Measurements from ENCODE around the gene RCAN3.
"Not testable (repeated sequence)": the region's sequence is repeated elsewhere in the genome, so short reads cannot be mapped to it uniquely, and the experiment has no call there.

Gene RCAN3

DNA sequence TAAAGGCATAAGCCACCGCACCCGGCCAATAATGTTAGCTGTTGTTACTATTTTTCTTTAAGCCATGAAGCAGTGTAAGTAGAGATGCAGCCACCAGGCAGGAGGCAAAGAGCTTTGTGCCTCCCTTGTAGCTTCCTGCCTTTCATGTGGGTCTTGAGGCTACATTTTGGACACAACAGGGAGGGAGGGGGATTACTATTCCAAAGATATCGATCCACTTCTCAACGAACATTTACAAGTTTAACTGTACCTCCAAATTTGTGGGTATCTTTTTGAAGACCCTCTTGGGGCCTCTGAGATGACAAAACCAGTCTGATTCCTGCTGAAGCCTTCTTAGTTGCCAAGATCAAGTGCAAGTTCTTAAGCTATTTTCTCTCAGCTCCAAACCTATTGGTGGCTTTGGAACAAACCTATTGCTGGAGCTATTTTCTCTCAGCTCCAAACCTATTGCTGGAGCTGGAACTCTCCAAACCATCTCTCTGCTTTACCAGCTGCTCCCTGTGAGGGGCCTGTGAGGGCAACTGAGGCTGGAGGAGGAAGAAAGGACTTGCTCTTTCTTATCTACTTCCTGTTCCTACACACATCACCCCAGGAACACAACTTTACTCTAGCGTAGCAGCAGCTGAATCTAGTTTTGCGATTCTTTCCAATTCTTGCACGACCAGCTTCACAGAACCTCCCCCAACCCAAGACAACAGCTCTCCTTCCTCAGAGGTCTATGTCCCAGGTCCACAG is 16.1 kb upstream of the RCAN3 start:
- no peak for DNase-seq

DNA sequence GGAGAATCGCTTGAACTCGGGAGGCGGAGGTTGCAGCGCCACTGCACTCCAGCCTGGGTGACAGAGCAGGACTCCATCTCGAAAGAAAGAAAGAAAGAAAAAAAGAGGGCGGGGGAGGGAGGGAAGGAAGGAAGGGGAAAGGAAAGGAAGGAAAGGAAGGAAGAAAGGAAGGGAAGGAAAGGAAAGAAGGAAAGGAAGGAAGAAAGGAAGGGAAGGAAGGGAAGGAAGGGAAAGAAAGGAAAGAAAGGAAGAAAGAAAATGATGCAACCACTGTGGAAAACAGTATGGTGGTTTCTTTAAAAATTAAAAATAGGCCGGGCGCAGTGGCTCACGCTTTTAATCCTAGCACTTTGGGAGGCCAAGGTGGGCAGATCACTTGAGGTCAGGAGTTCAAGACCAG is 15.2 kb upstream of the RCAN3 start:
- no peak for DNase-seq

DNA sequence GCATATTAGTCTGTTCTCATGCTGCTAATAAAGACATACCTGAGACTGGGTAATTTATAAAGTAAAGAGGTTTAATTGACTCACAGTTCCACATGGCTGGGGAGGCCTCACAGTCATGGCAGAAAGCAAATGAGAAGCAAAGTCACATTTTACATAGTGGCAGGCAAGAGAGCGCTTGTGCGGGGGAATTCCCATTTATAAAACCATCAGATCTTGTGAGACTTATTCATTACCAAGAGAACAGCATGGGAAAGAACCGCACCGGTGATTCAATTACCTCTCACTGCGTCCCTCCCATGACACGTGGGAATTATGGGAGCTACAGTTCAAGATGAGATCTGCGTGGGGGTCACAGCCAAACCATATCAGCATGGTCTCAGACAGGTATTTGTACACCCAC is 14.5 kb upstream of the RCAN3 start:
- peak; percentile 39 for DNase-seq

DNA sequence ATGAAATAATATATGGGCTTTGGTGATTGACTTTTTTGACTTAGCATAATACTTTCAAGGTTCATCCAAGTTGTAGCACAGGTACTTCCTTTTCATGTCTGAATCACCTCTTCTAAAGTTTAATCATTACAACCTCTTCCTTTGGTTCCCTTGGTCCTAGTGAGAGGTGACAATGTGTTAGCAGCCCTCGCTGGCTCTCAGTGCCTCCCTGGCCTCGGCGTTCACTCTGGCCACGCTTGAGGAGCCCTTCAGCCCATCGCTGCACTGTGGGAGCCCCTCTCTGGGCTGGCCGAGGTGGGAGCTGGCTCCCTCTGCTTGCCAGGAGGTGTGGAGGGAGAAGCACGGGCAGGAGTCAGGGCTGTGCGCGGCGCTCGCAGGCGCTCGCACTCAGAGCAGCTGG is 13.0 kb upstream of the RCAN3 start:
- DNase-seq, result no peak

DNA sequence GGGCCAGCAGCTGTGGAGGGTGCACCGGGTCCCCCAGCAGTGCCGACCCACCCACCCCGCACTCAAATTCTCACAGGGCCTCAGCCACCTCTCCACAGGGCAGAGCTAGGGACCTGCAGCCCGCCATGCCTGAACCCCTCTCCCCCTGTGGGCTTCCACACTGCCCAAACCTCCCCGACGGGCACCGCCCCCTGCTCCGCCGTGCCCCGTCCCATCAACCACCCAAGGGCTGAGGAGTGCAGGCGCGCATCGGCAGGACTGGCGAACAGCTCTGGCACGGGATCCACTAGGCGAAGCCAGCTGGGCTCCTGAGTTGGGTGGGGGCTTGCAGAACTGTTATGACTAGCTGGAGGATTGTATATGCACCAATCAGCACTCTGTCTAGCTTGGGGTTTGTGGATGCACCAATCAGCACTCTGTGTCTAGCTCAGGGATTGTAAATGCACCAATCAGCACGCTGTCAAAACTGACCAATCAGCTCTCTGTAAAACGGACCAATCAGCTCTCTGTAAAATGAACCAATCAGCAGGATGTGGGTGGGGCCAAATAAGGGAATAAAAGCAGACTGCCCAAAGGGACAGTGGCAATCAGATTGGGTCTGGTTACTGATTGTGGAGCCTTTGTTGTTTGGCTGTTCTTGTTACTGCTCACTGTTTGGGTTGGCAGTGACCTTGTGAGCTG is 12.4 kb upstream of the RCAN3 start:
- DNase-seq, result no peak

DNA sequence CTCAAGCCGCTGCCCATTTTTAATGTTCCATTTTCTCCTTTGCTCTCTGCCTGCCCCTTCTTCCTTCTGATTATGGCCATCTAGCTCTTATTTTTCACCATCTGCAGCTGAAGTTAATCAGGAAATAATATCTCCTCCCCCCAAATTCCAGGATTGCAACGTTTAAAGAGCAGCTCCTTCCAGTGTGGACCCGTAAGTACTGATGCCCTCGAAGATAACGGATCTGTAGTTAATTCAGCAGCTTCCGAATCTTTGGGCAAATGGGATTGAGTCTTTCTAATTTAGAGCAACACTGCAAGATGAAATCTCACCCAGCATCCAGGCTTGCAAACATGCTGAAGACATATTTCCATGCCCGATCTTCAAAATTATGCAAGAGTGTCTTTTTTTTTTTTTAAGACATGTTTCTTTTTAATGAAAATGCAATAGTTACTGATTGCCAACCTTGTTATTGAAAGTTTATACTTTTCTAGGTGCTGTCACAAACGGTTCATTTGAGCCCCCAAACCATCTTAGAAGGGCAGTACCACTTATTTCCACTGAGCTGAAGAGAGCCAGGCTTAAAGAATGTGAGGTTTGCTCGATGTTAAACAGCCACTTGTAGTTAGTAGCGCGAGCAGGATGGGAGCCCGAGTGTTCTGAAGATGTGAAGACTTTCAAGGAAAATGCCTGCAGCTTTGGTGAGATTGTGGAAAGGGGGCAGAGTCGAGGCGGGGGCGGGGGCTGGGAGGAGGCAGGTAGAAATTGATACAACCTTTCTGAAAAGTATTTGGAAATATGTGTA is 10.9 kb upstream of the RCAN3 start:
- DNase-seq, result no peak

DNA sequence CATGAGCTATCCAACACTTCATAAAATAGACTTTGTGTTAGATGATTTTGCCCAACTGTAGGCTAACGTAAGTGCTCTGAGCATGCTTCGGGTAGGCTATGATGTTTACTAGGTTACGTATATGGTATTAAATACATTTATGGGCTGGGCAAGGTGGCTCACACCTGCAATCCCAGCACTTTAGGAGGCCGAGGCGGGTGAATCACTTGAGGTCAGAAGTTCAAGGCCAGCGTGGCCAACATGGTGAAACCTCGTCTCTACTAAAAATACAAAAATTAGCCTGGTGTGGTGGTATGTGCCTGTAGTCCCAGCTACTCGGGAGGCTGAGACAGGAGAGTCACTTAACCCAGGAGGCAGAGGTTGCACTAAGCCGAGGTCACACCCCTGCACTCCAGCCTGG is 9.7 kb upstream of the RCAN3 start:
- not testable (repeated sequence) for DNase-seq

DNA sequence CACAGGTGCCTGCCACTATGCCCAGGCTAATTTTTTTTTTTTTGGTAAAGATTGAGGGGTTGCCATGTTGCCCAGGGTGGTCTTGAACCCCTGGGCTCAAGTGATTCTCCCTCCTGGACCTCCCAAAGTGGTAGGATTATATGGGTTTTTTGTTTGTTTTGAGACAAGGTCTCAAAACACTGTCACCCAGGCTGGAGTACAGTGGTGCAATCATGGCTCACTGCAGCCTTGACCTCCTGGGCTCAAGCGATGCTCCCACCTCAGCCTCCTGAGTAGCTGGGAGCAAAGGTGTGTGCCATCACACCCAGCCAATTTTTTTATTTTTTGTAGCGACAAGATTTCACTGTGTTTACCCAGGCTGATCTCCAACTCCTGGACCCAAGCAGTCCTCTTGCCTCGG is 8.9 kb upstream of the RCAN3 start:
- no peak for DNase-seq

DNA sequence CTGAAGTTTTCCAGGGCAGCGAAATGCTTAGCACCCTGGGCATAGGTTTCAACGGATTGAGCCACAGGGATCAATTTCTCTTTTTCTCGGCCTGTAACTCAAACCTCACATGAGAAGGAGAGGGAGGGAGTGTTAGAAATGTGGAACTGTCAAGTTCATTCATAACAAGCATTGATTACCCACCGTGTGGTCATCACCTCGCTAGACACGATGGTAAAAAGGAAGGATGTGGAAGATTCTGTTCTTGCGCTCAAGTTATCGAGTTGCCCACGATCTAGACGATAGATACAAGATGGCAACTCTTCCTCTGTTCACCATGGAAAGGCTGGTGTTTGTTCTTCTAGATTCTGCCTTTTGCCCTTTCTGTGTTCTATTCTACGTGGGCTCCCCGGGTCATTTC is 4.0 kb upstream of the RCAN3 start:
- DNase-seq, result no peak

DNA sequence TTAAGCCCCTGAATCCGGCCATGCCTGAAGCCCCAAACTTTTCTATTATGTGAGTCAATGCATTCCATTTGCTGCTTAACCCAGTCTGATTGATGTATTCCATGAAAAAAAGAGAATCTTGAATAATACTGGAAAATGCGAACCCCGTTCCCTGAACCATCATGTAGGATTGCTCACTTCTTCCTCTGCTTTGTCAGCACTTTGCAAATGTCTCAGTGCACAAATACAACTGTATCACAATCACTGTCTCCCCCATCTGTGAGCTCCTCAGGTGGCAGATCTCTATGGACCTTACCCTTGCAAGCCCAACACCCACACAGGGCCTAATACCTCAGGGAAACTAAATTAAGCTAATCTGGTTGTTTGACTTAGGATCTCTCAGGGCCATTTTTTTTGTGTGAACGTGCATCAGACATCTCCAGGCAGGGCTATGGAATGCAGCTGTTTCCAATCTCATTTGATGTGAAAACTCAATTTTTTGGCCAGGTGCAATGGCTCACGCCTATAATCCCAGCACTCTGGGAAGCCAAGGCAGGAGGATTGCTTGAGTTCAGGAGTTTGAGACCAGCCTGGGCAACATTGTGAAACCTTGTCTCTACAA is 2.1 kb upstream of the RCAN3 start:
- no peak for DNase-seq

DNA sequence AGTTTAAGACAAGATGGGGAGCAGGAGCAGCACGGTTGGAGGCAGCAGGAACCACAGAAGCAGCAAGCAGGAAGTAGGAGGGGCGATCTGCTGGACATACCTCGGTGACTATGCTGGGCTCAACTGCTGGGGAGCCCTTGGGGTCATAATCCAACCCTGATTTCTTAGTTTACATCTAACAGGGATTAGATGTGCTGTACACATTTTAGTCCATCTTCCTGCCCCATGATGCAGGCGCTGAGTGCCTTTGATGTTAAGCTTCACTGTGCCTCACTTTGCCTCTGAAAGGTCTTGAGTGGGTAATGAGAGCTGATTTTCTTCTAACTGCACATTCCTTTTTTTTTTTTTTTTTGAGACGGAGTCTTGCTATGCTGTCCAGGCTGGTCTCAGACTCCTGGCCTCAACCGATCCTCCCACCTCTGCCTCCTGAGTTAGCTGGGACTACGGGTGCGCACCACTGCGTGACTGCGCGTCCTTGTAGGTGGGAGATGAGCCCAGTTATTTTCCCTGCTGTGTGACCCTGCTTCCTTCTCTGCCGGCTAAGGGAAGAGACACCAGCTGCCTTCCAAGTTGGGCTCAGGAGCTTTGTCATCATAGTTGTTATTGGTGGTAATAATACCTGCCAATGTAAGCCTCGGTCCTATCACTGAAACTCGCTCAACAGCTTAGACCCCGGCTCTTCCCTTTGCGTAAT is 1.1 kb upstream of the RCAN3 start:
- no peak for DNase-seq

DNA sequence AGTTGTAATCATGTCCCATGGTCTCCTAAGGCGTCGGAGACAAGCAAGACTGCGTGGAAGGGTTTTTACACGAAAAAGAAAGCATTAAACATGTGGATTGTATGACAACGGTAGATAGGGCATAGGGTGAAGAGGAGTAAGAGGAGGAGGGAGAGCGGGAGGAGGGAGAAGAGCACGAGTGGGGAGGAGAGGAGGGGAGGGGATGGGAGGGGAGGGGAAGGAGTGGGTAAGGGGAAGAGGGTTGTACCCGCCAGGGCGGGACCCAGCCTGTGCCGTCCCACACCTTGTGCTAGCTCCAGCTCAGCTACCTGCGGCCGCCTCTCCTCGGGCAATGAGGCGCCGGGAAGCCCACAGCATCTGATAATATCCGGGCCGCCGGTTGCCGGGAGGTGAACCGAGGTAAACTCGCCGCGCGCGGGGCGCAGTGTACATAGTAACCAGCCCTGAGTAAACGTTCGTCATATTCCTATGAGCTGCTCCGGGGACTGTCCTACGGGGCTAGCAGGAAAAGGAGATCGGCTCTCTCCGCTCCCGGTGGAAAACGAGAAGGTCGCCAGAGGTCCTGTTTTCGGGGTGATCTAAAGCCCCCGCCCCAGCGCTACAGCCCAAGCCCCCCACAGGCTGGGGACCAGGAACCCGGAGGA is 449 bp upstream of the RCAN3 start:
- peak; percentile 68 for DNase-seq

DNA sequence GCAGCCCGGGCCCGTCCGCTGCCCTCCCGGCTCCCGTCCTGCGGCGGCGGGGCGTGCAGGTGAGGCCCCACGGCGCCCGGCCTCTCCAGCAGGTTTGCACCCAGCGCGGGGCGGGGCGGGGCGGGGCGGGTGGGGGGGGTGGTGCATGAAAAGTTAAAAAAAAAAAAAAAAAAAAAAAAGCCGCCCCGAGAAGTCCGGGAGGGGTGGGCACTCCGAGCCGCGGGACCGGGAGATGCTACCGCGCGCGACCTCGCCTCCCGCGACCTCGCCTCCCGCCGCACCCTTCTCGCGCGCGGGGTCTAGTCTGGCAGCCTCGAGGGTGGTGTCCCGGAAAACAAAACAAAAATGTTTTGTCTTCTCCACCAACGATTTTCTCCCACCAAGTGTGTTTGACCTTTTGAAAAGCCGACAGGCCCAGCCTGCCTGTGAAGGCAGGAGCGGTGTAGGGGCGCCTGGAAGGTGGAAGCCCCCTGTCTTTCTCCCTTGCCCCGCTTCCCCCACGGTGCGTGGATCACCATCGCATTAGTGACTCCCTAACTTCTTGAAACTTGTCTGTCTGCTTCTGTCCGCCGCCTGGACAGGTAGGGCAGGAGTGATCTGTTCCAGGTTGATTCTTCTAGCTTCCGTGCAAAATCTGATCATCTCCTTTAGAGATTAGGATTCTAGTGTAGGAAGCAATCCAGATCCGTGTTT is 569 bp downstream of the RCAN3 start:
- DNase-seq, result no peak

DNA sequence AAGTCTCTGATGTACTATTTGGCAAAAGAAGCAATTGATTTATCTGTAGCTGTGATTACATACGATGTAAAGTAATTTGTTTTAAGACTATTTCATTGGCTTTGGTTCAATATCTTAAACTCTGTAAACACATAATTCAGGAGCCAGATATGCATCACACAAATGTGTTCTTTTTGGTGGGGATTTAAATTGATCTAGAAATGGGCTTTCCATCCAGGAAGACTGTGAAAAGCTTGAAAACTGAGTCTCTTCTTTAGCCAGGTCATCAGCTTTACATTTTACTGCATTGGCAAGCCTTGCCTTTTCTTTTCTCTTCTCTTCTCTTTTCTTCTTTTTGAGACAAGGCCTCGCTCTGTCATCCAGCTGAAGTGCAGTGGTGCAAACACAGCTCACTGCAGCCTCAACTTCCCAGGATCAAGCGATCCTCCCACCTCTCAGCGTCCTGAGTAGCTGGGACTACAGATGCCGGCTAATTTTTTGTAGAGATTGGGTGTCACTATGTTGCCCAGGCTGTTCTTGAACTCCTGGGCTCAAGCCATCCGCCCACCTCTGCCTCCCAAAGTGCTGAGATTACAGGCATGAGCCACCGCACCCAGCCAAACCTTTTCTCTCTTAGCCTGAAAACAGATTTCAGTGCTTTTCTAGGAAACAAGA is 1.4 kb downstream of the RCAN3 start:
- no peak for DNase-seq

DNA sequence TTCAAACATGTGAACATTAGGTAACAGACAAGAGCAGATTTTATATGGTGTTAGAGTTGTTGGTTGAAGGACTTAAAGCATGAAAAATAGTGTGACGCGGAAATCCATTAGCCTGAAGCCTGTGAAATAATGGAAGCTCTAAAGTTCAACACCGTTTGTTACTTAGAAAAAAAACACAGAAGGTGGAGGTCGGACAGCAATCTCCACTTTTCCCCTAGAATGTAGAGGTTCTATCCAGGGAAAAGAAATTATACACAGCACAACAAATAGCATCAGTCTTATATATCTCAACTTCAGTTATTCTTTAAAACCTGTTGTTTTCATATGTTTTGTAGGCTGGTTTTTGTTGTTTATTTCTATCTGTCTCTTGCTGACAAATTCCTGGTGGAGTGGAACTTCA is 1.9 kb downstream of the RCAN3 start:
- DNase-seq, result no peak

DNA sequence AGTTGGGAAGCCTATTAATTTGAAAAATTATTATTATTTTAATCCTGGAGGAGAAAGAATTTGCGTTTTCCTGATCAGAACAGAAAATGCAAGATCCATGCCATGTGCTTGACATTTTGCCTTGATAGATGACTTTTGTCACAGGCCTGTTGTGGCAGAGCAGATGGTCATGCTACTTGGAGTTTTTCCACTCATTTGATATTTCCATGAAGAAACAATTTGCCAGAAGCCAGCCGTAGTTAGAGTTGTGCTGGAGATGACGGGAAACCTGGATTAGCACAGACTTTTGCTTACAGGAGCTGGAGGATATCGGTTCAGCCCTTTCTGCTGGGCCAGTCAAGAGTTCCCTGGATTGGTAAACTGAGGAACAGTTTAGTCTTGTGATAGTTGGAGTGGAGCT is 3.2 kb downstream of the RCAN3 start:
- DNase-seq, result no peak

DNA sequence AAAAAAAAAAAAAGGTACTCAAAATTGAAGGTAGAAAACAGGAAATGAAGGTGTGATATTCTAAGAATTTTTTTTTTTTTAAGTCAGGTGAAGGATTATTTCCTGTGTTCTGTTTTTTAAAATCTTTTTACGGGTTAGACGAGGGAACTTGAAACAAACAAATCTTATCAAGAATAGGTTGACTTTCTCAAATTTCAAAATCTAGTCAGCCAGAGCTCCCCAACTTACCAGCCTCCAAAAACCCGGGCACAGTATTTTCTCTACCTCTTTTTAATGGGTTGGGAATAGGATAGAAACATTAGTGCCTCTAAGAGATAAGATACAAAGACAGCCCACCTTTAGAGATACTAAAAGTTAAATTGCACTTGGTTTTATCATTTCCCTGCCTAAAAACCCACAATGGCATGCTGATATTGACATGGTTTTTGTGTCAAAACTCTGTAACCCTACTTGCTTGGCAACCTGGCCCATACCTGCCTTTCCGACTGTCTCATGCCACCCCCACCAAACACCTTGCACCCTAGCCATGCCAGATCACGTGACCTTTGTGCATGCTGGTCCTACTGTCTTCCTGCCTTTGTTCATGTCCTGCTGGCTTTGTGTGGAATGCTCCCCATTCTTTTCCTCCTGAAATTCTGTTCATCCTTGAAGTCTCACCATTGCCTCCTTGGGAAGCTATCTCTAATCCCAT is 4.2 kb downstream of the RCAN3 start:
- DNase-seq, result no peak

DNA sequence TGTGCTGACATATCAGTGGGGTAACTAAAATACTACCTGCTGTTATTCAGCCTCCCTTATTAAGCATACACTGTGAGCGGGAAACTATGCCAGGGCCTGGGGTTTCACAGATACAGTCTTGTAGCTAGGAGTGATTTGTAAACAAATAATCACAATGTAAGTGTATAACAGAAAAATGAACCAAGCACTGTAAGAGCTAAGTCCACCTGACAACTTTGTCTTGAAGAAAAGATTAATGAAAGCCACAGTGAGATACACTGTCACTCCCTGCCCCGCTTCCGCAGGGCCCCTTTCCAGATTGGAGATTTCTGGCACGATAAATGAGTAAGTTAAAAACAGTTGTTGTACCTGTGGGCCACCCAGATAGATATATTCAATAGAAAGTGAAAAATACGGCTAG is 4.8 kb downstream of the RCAN3 start:
- DNase-seq, result no peak

DNA sequence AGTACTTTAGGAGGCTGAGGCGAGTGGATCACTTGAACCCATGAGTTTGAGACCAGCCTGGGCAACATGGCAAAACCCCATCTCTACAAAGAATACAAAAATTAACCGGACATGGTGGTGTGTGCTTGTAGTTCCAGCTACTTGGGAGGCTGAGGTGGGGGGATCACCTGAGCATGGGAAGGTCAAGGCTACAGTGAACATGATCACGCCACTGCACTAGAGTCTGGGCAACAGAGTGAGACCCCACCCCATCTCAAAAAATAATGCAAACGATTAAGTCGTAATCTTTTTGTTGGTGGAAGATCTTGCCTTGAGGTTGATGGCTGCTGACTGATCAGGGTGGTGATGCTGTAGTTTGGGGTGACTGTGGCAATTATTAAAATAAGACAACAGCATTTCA is 6.3 kb downstream of the RCAN3 start:
- DNase-seq, result no peak

DNA sequence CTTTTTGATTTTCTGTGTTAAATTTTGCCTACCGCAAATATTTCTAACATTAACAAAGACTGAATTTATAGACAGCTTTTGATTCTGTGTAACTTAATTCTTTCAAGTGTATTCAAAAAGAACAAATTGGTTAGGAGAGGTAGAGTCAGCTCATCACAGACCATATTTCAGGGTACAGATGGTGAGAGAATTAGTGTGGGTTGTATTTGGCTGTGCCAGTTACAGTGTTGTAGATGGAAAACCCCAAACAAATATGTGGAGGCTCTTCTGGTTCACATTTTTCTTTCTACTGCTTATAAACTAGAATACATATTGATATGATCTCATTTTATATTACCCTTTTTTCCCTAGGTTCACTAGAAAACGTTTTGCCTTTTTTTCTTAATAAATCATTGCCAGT is 11.1 kb downstream of the RCAN3 start:
- no peak for DNase-seq

DNA sequence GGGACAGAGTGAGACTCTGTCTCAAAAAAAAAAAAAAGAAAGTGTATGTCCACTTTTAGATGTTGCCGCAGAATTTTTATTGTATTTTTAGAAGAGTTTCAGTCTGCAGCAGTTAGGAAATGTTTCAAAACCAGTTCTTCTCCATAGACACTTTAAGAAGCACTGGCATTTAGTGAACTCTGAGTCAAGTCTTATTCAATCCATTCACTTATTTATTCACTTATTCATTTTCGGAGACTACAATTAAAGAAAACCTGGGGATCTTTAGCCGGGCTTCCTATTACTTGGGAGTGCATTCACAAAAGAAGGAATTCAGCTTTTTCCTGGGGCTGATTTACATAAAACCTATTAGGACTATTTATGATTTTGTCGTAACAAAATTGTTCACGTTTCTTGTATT is 12.3 kb downstream of the RCAN3 start:
- DNase-seq, result no peak
